ENCODE data around the gene TNFRSF19.
A peak's percentile ranks its signal among the peaks of the same experiment; 100 is the strongest.

Gene TNFRSF19

GRCh38 chr13:23575632-23576031, 5.4 kb downstream of the TNFRSF19 start:
- POLR2A ChIA-PET (ENCODE audit: low non-redundant PET) = interaction anchor here (0.6 kb wide), 1 partner anchor 442 kb away, joined by 3 read pairs; no protein-coding TSS in a partner anchor

GRCh38 chr13:23578411-23579071, 8.3 kb downstream of the TNFRSF19 start:
- CTCF ChIA-PET = interaction anchor here (0.5 to 1.1 kb wide), 8 partner anchors 9 to 253 kb away, joined by 3 to 8 read pairs (median 3); partner anchors contain the start of gene TNFRSF19
- peak overlapping the region; percentile 45; the same call in 1 of the 2 replicates for H3K27ac ChIP-seq
- TF ChIP-seq CTCF (conservative IDR thresholded peaks at IDR 0.05; ENCODE audit: low read depth) = peak; percentile 79
- peak; percentile 34 for DNase-seq (ENCODE audit: low spot score)
- POLR2A ChIA-PET (ENCODE audit: low non-redundant PET) = no interaction called here

More at GRCh38 chr13:23575632-23576031, 5.4 kb downstream of the TNFRSF19 start:
- no peak for TF ChIP-seq CTCF (conservative IDR thresholded peaks at IDR 0.05; ENCODE audit: low read depth)
- no peak overlapping the region for H3K27ac ChIP-seq
- DNase-seq (ENCODE audit: low spot score) = no peak
- CTCF ChIA-PET = interaction anchor here (0.7 kb wide), 1 partner anchor 313 kb away, joined by 3 read pairs; no protein-coding TSS in a partner anchor

- peak; percentile 86 for DNase-seq (ENCODE audit: low spot score)
- no peak for TF ChIP-seq CTCF (conservative IDR thresholded peaks at IDR 0.05; ENCODE audit: low read depth)
- ChIA-PET CTCF (interaction anchor here (0.5 to 1.1 kb wide), 6 partner anchors 17 to 252 kb away, joined by 3 to 4 read pairs (median 3); no protein-coding TSS in a partner anchor), POLR2A (ENCODE audit: low non-redundant PET) (no interaction called here)
- peak overlapping the region; percentile 45; the same call in 1 of the 2 replicates for H3K27ac ChIP-seq
These were observed 9.1 kb downstream of the TNFRSF19 start for GRCh38 chr13:23579072-23579895.

GRCh38 chr13:23579896-23580683, 9.9 kb downstream of the TNFRSF19 start:
- ChIA-PET POLR2A (ENCODE audit: low non-redundant PET) (no interaction called here), CTCF (no interaction called here)
- TF ChIP-seq CTCF (conservative IDR thresholded peaks at IDR 0.05; ENCODE audit: low read depth) = no peak
- H3K27ac ChIP-seq = no peak overlapping the region
- no peak for DNase-seq (ENCODE audit: low spot score)

- no peak overlapping the region for H3K27ac ChIP-seq
- DNase-seq (ENCODE audit: low spot score) = no peak
- CTCF ChIA-PET = no interaction called here
- TF ChIP-seq CTCF (conservative IDR thresholded peaks at IDR 0.05; ENCODE audit: low read depth) = no peak
- POLR2A ChIA-PET (ENCODE audit: low non-redundant PET) = no interaction called here
These were observed 10.5 kb downstream of the TNFRSF19 start for GRCh38 chr13:23580684-23581060.

- CTCF ChIA-PET = no interaction called here
- H3K27ac ChIP-seq = no peak overlapping the region
- no peak for DNase-seq (ENCODE audit: low spot score)
- POLR2A ChIA-PET (ENCODE audit: low non-redundant PET) = no interaction called here
- TF ChIP-seq CTCF (conservative IDR thresholded peaks at IDR 0.05; ENCODE audit: low read depth) = no peak
These were observed 13.3 kb downstream of the TNFRSF19 start for GRCh38 chr13:23583491-23583890.
